Measurements from ENCODE around the gene ZG16B. TPM values are rescaled to one million over a fixed set of nuclear protein-coding genes. Genes with fewer than 3 reads are reported as not detected.

ZG16B gene
- total RNA-seq, 1 experiment from 2014 or later, result 0.34 TPM

GRCh38 chr16:2804728-2805127 is 25.4 kb upstream of the ZG16B start:
- peaks cover 5% of the 10 kb centered on the region for H3K36me3 Mint-ChIP-seq (ENCODE audit: insufficient read depth, unreplicated experiment)
- peaks cover 11% of the 10 kb centered on the region for H3K4me1 ChIP-seq
- intact Hi-C loops (cut with micrococcal nuclease; ENCODE audit: unreplicated experiment), result no loop called here
- peaks cover 43% of the 10 kb centered on the region for H3K9me3 Mint-ChIP-seq (ENCODE audit: unreplicated experiment)
- CTCF ChIA-PET, result no interaction called here
- H3K9me3 ChIP-seq, result 0 out of 2 replicates have a peak, but pooled peaks cover 7% of the 10 kb centered on the region
- no TSS peak for BruUV-seq (replicated peaks)
- no peak overlapping the region for H3K4me3 ChIP-seq (ENCODE audit: low read depth, low read length)
- no peaks in the 10 kb centered on the region for H3K36me3 ChIP-seq (ENCODE audit: control insufficient read depth, insufficient read depth, low read length)
- TF ChIP-seq, protein P1, sequence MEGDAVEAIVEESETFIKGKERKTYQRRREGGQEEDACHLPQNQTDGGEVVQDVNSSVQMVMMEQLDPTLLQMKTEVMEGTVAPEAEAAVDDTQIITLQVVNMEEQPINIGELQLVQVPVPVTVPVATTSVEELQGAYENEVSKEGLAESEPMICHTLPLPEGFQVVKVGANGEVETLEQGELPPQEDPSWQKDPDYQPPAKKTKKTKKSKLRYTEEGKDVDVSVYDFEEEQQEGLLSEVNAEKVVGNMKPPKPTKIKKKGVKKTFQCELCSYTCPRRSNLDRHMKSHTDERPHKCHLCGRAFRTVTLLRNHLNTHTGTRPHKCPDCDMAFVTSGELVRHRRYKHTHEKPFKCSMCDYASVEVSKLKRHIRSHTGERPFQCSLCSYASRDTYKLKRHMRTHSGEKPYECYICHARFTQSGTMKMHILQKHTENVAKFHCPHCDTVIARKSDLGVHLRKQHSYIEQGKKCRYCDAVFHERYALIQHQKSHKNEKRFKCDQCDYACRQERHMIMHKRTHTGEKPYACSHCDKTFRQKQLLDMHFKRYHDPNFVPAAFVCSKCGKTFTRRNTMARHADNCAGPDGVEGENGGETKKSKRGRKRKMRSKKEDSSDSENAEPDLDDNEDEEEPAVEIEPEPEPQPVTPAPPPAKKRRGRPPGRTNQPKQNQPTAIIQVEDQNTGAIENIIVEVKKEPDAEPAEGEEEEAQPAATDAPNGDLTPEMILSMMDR (IDR thresholded peaks at IDR 0.05; ENCODE audit: insufficient read depth in 1 of 2, low read depth in 1 of 2, low read length in 1 of 2, severe bottlenecking in 1 of 2, unreplicated experiment in 1 of 2), result no peak
- DNase-seq, result no peak
- POLR2A ChIA-PET, result no interaction called here
- H3K4me1 Mint-ChIP-seq (ENCODE audit: low read depth, unreplicated experiment), result peaks cover 8% of the 10 kb centered on the region
- no peaks in the 10 kb centered on the region for H3K27me3 Mint-ChIP-seq (ENCODE audit: insufficient read depth, unreplicated experiment)
- H3K27me3 ChIP-seq (replicated peaks; ENCODE audit: control insufficient read depth, insufficient read depth, low read length), result no peaks in the 10 kb centered on the region
- H3K27ac Mint-ChIP-seq (ENCODE audit: unreplicated experiment), result no peak overlapping the region
- no peak overlapping the region for H3K4me3 Mint-ChIP-seq (ENCODE audit: unreplicated experiment)

GRCh38 chr16:2806286-2806685 is 23.8 kb upstream of the ZG16B start:
- TF ChIP-seq, protein P1 (IDR thresholded peaks at IDR 0.05; ENCODE audit: insufficient read depth in 1 of 2, low read depth in 1 of 2, low read length in 1 of 2, severe bottlenecking in 1 of 2, unreplicated experiment in 1 of 2), result no peak
- H3K36me3 ChIP-seq (ENCODE audit: control insufficient read depth, insufficient read depth, low read length), result no peaks in the 10 kb centered on the region
- 0 out of 2 replicates have a peak, but pooled peaks cover 7% of the 10 kb centered on the region for H3K9me3 ChIP-seq
- no peaks in the 10 kb centered on the region for H3K27me3 ChIP-seq (replicated peaks; ENCODE audit: control insufficient read depth, insufficient read depth, low read length)
- peaks cover 5% of the 10 kb centered on the region for H3K36me3 Mint-ChIP-seq (ENCODE audit: insufficient read depth, unreplicated experiment)
- peaks cover 43% of the 10 kb centered on the region for H3K9me3 Mint-ChIP-seq (ENCODE audit: unreplicated experiment)
- BruUV-seq (replicated peaks), result no TSS peak
- no peaks in the 10 kb centered on the region for H3K27me3 Mint-ChIP-seq (ENCODE audit: insufficient read depth, unreplicated experiment)
- no peaks in the 10 kb centered on the region for H3K4me1 ChIP-seq
- no peak for DNase-seq
- ChIA-PET POLR2A (no interaction called here), CTCF (no interaction called here)
- H3K27ac Mint-ChIP-seq (ENCODE audit: unreplicated experiment), result no peak overlapping the region
- intact Hi-C loops (cut with micrococcal nuclease; ENCODE audit: unreplicated experiment), result no loop called here
- H3K4me3 Mint-ChIP-seq (ENCODE audit: unreplicated experiment), result no peak overlapping the region
- H3K4me3 ChIP-seq (ENCODE audit: low read depth, low read length), result no peak overlapping the region
- H3K4me1 Mint-ChIP-seq (ENCODE audit: low read depth, unreplicated experiment), result peaks cover 6% of the 10 kb centered on the region

GRCh38 chr16:2808181-2808580 is 21.9 kb upstream of the ZG16B start:
- Histone ChIP-seq H3K4me1 (no peaks in the 10 kb centered on the region), H3K4me3 (ENCODE audit: low read depth, low read length) (no peak overlapping the region), H3K36me3 (ENCODE audit: control insufficient read depth, insufficient read depth, low read length) (no peaks in the 10 kb centered on the region), H3K27me3 (replicated peaks; ENCODE audit: control insufficient read depth, insufficient read depth, low read length) (no peaks in the 10 kb centered on the region), H3K9me3 (0 out of 2 replicates have a peak, but pooled peaks cover 5% of the 10 kb centered on the region)
- Mint-ChIP-seq H3K4me3 (ENCODE audit: unreplicated experiment) (no peak overlapping the region), H3K27ac (ENCODE audit: unreplicated experiment) (no peak overlapping the region), H3K27me3 (ENCODE audit: insufficient read depth, unreplicated experiment) (no peaks in the 10 kb centered on the region), H3K9me3 (ENCODE audit: unreplicated experiment) (peaks cover 38% of the 10 kb centered on the region), H3K36me3 (ENCODE audit: insufficient read depth, unreplicated experiment) (peaks cover 5% of the 10 kb centered on the region), H3K4me1 (ENCODE audit: low read depth, unreplicated experiment) (peaks cover 6% of the 10 kb centered on the region)
- CTCF ChIA-PET, result no interaction called here
- no TSS peak for BruUV-seq (replicated peaks)
- intact Hi-C loops (cut with micrococcal nuclease; ENCODE audit: unreplicated experiment), result no loop called here
- POLR2A ChIA-PET, result no interaction called here
- DNase-seq, result no peak
- TF ChIP-seq, protein P1 (IDR thresholded peaks at IDR 0.05; ENCODE audit: insufficient read depth in 1 of 2, low read depth in 1 of 2, low read length in 1 of 2, severe bottlenecking in 1 of 2, unreplicated experiment in 1 of 2), result no peak
